Mesenchymal stem cell (in vitro differentiated cells and primary cell): ENCODE results near the gene RAB11FIP4.

Source experiments
- DNase-seq: peaks from one replicate; pipeline ENCODE4 v3.0.0-alpha.2; 2013
- H2AFZ ChIP-seq: one replicate; pipeline ENCODE4 v1.6.1; 2013; ENCODE audit warnings: low read depth, mild to moderate bottlenecking, control low read depth, inconsistent platforms, low read length, moderate library complexity
- H2AK5ac ChIP-seq: 2 replicates; pipeline ENCODE4 v1.6.1; 2013; ENCODE audit warnings: low read length, moderate library complexity, mild to moderate bottlenecking, inconsistent platforms; ENCODE audit not compliant: severe bottlenecking
- H2BK120ac ChIP-seq: one replicate; pipeline ENCODE4 v1.6.1; 2013; ENCODE audit warnings: low read depth, mild to moderate bottlenecking, inconsistent platforms, low read length, moderate library complexity
- H2BK12ac ChIP-seq, 2 experiments: one replicate each; pipeline ENCODE4 v1.6.1; 2013; ENCODE audit warnings: inconsistent platforms in 2 of 2, low read length in 2 of 2, mild to moderate bottlenecking in 2 of 2, moderate library complexity in 2 of 2, control low read depth in 1 of 2
- H2BK15ac ChIP-seq: one replicate; pipeline ENCODE4 v1.6.1; 2013; ENCODE audit warnings: mild to moderate bottlenecking, low read depth, inconsistent platforms; ENCODE audit not compliant: poor library complexity, severe bottlenecking
- H2BK5ac ChIP-seq: 2 replicates; pipeline ENCODE4 v1.6.1; 2013; ENCODE audit warnings: low read depth, mild to moderate bottlenecking, low read length, control low read depth, inconsistent platforms; ENCODE audit not compliant: poor library complexity, severe bottlenecking
- H3K14ac ChIP-seq, 2 experiments: one replicate each; pipeline ENCODE4 v1.6.1; 2013; ENCODE audit warnings: inconsistent platforms in 2 of 2, low read length in 2 of 2, control low read depth in 1 of 2, mild to moderate bottlenecking in 1 of 2, moderate library complexity in 1 of 2
- H3K18ac ChIP-seq, 2 experiments: one replicate each; pipeline ENCODE4 v1.6.1; 2013; ENCODE audit warnings: inconsistent platforms in 2 of 2, low read length in 2 of 2, control low read depth in 1 of 2, low read depth in 1 of 2, mild to moderate bottlenecking in 1 of 2
- H3K23ac ChIP-seq, 2 experiments: one replicate each; pipeline ENCODE4 v1.6.1; 2013; ENCODE audit warnings: inconsistent platforms in 2 of 2, low read length in 2 of 2, mild to moderate bottlenecking in 2 of 2, moderate library complexity in 2 of 2, control low read depth in 1 of 2
- H3K27ac ChIP-seq: 2 replicates; pipeline ENCODE4 v1.5.1; 2013; ENCODE audit warnings: mild to moderate bottlenecking, moderate library complexity, low read length, control low read depth, inconsistent platforms; ENCODE audit not compliant: poor library complexity, severe bottlenecking
- H3K27me3 ChIP-seq, 2 experiments: 2 replicates each; pipeline versions ENCODE4 v1.6.1 to v1.7.0; 2013; ENCODE audit warnings: low read length in 2 of 2, mild to moderate bottlenecking in 2 of 2, moderate library complexity in 2 of 2, control low read depth in 1 of 2, inconsistent platforms in 1 of 2; ENCODE audit not compliant: control insufficient read depth in 1 of 2, insufficient read depth in 1 of 2
- H3K36me3 ChIP-seq, 2 experiments: 2 replicates each; pipeline versions ENCODE4 v1.6.1 to v1.7.0; 2013; ENCODE audit warnings: low read length in 2 of 2, control low read depth in 1 of 2, inconsistent platforms in 1 of 2, low read depth in 1 of 2, mild to moderate bottlenecking in 1 of 2; ENCODE audit not compliant: insufficient read depth in 2 of 2, control insufficient read depth in 1 of 2
- H3K4ac ChIP-seq, 2 experiments: one replicate each; pipeline ENCODE4 v1.6.1; 2013; ENCODE audit warnings: inconsistent platforms in 2 of 2, low read length in 2 of 2, mild to moderate bottlenecking in 2 of 2, moderate library complexity in 2 of 2, control low read depth in 1 of 2, low read depth in 1 of 2
- H3K4me1 ChIP-seq: 2 replicates; pipeline ENCODE4 v1.6.1; 2013; ENCODE audit warnings: low read depth, low read length, control low read depth; ENCODE audit not compliant: control insufficient read depth, insufficient read depth
- H3K4me2 ChIP-seq: 2 replicates; pipeline ENCODE4 v1.6.1; 2013; ENCODE audit warnings: low read length, mild to moderate bottlenecking, inconsistent platforms; ENCODE audit not compliant: poor library complexity, severe bottlenecking
- H3K4me3 ChIP-seq, 2 experiments: 2 replicates each; pipeline versions ENCODE4 v1.5.1 to v1.7.0; 2013; ENCODE audit warnings: low read length in 2 of 2, mild to moderate bottlenecking in 2 of 2, control low read depth in 1 of 2, low read depth in 1 of 2; ENCODE audit not compliant: insufficient read depth in 1 of 2
- H3K79me1 ChIP-seq: replicated peaks from 2 replicates; pipeline ENCODE4 v1.6.1; 2013; ENCODE audit warnings: mild to moderate bottlenecking, control low read depth, low read length, inconsistent platforms; ENCODE audit not compliant: poor library complexity, severe bottlenecking
- H3K9ac ChIP-seq: 2 replicates; pipeline ENCODE4 v1.7.0; 2013; ENCODE audit warnings: mild to moderate bottlenecking, low read length, moderate library complexity
- H3K9me3 ChIP-seq: 2 replicates; pipeline ENCODE4 v1.7.0; 2013; ENCODE audit warnings: mild to moderate bottlenecking, low read length; ENCODE audit not compliant: control insufficient read depth
- H4K8ac ChIP-seq: one replicate; pipeline ENCODE4 v1.6.1; 2013; ENCODE audit warnings: inconsistent platforms, mild to moderate bottlenecking, low read length, moderate library complexity
- H4K91ac ChIP-seq: one replicate; pipeline ENCODE4 v1.6.1; 2013; ENCODE audit warnings: mild to moderate bottlenecking, low read length, inconsistent platforms
- WGBS: methylation state at CpG from one replicate; pipeline ENCODE4 v1.1.7; 2013; ENCODE audit warnings: mixed read lengths; 5-methylcytosine and 5-hydroxymethylcytosine counted together

The RAB11FIP4 gene

DNA sequence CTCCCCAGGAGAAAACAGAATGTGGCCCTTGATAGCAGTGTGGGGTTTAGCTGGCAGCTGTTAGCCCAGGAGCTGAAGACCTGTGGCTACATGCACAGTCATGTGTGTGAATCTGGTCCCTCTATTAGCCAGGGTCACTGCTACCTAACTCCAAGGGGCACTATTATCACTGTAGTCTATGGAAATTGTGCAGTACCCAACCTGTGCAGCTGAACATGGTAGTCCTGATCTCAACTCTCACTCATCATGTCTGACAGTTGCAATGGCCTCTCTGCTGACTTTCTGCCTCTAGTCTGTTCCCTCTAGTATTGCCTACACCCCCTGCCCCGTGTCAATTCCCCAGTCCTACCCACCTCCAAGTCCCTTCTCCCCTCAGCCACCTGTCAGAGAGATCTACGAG, 67.4 kb downstream of the RAB11FIP4 start:
- DNase-seq: no peak
- Histone ChIP-seq H4K8ac (no peak overlapping the region), H2BK15ac (no peak overlapping the region), H2BK12ac (no peak overlapping the region), H3K23ac (no peak overlapping the region), H3K27ac (no peak overlapping the region), H3K9me3 (peaks cover 9% of the 10 kb centered on the region), H2BK120ac (no peak overlapping the region), H3K36me3 (no peaks in the 10 kb centered on the region), H3K4me1 (no peaks in the 10 kb centered on the region), H2BK5ac (no peak overlapping the region), H3K4ac (no peak overlapping the region), H3K79me1 (no peaks in the 10 kb centered on the region), H3K27me3 (peaks cover 32 to 65% of the 10 kb centered on the region in 2 experiments), H3K4me2 (no peak overlapping the region), H2AK5ac (no peak overlapping the region), H3K4me3 (no peak overlapping the region), H2AFZ (no peak overlapping the region), H3K14ac (no peak overlapping the region), H3K9ac (no peak overlapping the region), H3K18ac (no peak overlapping the region), H4K91ac (no peak overlapping the region)
- WGBS: 44% methylated on average over 2 of the region's 2 CpGs

DNA sequence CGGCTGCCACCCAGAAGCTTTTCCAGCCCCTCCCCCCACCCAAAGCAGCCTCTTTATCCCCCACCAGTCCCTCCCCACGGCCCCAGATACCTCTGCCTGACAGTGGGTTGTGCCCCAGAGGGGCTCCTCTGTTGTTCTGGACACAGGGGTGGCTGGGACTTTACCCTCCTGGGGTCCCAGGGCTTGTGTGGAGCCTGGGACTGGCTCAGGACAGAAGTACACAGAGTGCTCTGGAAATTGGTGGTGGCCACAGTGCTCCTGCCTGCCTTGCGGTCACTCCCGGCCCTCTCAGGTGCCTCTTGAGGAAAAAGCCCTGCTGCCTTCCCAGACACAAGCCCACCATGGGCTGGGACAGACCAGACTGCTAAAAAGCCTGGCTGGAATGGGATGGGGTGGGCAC, 68.2 kb downstream of the RAB11FIP4 start:
- Histone ChIP-seq H3K4ac (no peak overlapping the region), H3K9ac (no peak overlapping the region), H3K27me3 (peaks cover 32 to 65% of the 10 kb centered on the region in 2 experiments), H2BK5ac (no peak overlapping the region), H3K4me3 (no peak overlapping the region), H2AFZ (no peak overlapping the region), H4K8ac (no peak overlapping the region), H2BK15ac (no peak overlapping the region), H3K4me2 (no peak overlapping the region), H3K18ac (no peak overlapping the region), H2BK120ac (no peak overlapping the region), H3K36me3 (no peaks in the 10 kb centered on the region), H3K4me1 (no peaks in the 10 kb centered on the region), H4K91ac (no peak overlapping the region), H2AK5ac (no peak overlapping the region), H3K9me3 (peaks cover 9% of the 10 kb centered on the region), H3K14ac (no peak overlapping the region), H2BK12ac (no peak overlapping the region), H3K23ac (no peak overlapping the region), H3K27ac (no peak overlapping the region), H3K79me1 (no peaks in the 10 kb centered on the region)
- 41% methylated on average over 4 of the region's 4 CpGs for WGBS
- DNase-seq: no peak

DNA sequence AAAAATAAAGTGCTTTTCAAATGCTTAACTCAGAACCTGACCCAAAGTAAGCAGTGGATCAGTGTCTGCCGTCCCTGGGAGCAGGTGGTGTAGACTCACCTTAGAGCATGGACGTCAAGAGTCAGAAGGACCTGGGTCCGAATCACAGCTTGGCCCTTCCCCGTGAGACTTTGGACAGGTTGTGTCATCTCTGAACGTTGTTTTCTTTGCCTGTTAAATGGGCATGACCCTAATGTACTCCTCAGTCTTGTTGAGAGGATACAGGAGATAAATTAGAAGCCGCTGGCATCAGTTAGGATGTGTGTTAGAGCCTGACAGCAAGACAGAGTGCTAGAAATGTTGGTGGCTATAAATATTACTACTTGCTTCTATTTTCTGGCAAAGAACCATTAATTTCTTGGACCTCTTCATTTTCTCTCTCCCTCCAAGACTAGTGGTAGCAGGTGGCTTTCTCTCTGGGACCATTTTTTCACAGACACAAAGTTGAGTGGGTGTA, 68.8 kb downstream of the RAB11FIP4 start:
- no peak overlapping the region for H2BK120ac ChIP-seq
- WGBS: 75% methylated on average over 5 of the region's 6 CpGs
- no peak overlapping the region for H2AFZ ChIP-seq

DNA sequence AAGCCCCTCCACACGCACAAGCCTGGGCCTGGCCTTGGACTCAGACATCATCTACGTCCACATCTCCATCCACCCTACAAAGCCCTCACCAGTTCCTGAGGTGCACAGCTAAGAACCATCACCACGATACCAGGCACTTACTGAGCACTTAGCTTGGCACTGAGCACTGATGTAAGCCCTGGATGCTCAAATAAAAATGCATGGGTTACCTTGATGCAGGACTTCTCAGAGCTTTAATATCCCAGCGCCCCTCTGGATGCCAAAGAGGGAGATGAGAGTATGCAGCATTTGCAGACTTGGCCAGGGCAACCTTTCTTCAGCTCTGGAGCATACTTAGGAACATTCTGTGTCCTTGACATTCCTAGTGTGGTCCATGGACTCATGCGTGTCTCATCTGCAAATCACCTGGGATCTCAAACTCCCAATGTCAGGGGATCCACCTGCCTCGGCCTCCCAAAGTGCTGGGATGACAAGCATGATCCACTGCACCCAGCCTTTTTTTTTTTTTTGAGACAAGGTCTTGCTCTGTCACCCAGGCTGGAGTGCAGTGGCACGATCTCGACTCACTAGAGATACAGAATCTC, 69.8 kb downstream of the RAB11FIP4 start:
- Histone ChIP-seq H2BK120ac (no peak overlapping the region), H3K23ac (no peak overlapping the region), H3K4me1 (no peaks in the 10 kb centered on the region), H2AFZ (no peak overlapping the region), H3K18ac (no peak overlapping the region), H4K91ac (no peak overlapping the region), H2BK12ac (no peak overlapping the region), H3K4me2 (no peak overlapping the region), H2BK5ac (no peak overlapping the region), H3K27ac (no peak overlapping the region), H3K79me1 (no peaks in the 10 kb centered on the region), H3K4me3 (no peak overlapping the region), H2AK5ac (no peak overlapping the region), H3K9ac (no peak overlapping the region), H3K9me3 (no peaks in the 10 kb centered on the region), H2BK15ac (no peak overlapping the region), H3K4ac (no peak overlapping the region), H3K14ac (no peak overlapping the region), H4K8ac (no peak overlapping the region), H3K36me3 (no peaks in the 10 kb centered on the region), H3K27me3 (peaks cover 28 to 58% of the 10 kb centered on the region in 2 experiments)
- 83% methylated on average over 8 of the region's 8 CpGs for WGBS
- DNase-seq: no peak

More for the DNA sequence above, 68.8 kb downstream of the RAB11FIP4 start:
- Histone ChIP-seq H2BK15ac (no peak overlapping the region), H2BK5ac (no peak overlapping the region), H2BK12ac (no peak overlapping the region), H3K4me1 (no peaks in the 10 kb centered on the region), H2AK5ac (no peak overlapping the region), H3K23ac (no peak overlapping the region), H3K18ac (no peak overlapping the region), H3K36me3 (no peaks in the 10 kb centered on the region), H3K14ac (no peak overlapping the region), H3K27me3 (peaks cover 30 to 64% of the 10 kb centered on the region in 2 experiments), H4K8ac (no peak overlapping the region), H3K9ac (no peak overlapping the region), H3K27ac (no peak overlapping the region), H3K9me3 (peaks cover 6% of the 10 kb centered on the region), H3K4ac (no peak overlapping the region), H3K4me2 (no peak overlapping the region), H3K79me1 (no peaks in the 10 kb centered on the region), H4K91ac (no peak overlapping the region), H3K4me3 (no peak overlapping the region)
- no peak for DNase-seq
